Activated gamma-delta T cell (primary cell): Measurements from ENCODE around the gene ANKRD49.

Experiments
- DNase-seq: peaks from one replicate; lab custom pipeline; 2025; lab: John Stamatoyannopoulos, UW

Gene ANKRD49

DNA sequence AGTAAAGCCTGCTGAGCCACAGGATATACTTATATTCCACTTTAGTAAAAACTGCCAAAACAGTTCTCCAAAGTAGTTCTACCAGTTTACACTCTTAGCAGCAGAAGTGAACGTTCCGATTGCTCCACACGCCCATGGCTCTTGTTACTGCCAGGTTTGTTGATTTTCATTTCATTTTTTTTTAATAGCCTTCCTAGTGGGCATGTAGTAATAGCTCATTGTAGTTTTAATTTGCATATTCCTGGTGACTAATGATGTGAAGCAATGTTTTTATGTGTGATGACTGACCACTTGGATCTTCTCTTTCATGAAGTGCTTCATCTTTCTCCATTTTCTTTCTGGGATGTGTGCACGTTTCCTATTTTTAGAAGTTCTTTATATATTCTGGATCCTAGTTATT lies 13.7 kb downstream of the ANKRD49 start:
- no peak for DNase-seq

DNA sequence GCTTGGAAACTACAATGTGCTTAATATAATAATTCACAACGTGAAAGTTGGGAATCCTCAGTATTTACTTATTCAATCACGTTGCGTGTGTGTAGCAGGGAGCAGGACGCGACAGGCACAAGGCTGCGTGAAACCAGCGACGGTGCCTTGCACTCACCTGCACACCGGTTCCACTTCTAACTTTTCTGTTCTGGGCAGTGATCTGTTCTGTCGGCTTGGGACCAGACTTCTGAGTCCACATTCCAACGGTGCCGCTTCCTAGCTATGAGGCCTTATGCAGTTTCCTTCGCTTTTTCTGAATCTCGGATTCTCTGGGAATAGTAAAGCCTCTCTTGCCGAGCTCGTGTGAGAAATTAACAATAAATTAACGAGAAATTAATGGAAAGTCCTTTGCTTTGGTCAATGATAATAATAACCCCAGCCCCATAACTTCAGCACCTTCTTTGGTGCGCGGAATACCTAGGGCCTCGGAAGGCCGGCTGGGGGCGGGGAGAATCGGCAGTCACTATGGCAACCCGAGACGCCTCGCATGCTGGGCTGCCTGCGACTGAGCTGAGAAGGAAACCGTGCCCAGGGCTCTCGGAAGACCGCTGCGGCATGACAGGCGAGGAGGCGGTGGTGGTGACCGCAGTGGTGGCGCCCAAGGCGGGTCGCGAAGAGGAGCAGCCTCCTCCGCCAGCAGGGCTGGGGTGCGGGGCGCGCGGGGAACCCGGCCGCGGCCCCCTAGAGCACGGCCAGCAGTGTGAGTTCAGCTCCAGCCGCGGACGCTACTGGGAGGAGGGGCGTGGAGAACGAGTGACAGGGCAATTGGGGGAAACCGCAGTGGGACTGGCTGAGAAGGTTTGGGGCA lies 18.4 kb downstream of the ANKRD49 start, which contains the start of gene C11orf97:
TSS of gene C11orf97 (plus strand) at position 530 of the 850 bp plus-strand sequence. CDS start at position 598, 68 bp downstream.
- peak; percentile 34 for DNase-seq

DNA sequence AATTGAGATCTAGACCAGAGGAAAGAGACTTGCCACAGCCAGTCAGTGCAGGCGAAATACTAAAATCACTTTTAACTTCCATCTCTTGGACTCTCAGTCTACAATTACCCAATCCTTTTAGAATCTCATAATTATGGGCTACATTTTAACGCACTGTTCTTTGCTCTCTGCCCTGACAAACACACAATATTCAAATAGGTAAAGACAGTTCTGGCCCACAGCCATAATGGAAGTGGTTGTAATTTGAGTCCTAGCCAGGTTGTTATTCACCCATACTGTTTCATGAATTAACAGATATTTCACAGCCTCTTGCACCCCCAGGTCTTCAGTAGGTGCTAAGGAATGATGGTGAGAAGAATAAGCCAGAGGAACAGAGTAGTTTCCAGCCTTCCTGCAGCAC lies 19.3 kb downstream of the ANKRD49 start:
- no peak for DNase-seq

DNA sequence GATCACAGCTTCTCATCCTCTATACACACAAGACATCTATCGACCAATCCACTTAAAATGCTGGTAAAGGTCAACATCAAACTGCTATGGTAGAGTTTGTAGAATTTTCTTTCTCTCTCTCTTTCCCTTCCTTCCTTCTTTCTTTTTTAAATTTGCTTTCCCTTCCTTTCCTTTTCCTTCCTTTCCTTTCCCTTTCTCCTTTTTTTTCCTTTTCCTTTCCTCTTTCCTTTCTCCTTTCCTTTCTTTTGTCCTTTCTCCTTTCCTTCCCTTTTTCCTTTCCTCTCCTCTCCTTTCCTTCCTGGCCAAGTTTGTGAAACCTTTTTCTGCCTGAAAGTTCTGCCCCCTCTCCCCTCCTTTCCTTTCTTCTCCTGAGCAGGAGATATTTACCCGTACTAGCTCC lies 21.6 kb downstream of the ANKRD49 start:
- DNase-seq = no peak

DNA sequence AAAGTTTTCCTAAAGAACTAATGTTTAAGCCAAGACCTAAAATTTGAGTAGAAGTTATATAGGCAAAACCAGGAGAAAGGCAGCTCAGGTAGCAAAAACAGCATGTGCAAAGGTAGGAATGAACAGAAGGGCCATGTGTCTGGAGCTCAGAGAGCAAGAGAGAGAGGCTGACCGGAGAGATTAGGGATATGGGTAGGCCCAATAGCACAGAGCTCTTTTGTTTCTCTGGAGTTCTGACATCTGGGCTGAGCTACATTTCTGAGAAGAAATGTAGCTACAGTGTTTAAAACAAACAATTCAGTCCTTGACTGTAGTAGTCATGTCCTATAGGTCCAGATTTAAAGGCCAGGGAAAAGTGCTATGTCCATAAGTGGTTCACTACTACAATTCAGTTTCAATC lies 22.9 kb downstream of the ANKRD49 start:
- DNase-seq = no peak

DNA sequence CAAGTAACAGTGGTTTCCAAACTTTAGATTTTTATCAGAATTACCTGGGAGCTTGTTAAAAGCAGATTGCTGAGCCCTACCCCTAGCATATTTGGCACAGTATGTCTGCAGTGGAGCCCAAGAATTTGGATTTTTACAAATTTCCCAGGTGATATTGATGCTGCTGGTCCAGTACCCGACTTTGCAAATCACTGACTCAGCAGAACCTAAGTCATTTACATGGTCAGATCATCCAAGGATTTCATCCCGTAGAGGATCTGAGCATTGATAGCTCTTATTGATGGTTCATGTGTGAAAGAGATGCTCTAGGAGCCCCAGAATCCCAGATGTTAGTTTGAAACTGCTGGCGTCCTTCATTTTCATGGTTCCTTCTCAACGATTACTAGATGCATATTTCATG lies 24.5 kb downstream of the ANKRD49 start:
- DNase-seq = no peak

DNA sequence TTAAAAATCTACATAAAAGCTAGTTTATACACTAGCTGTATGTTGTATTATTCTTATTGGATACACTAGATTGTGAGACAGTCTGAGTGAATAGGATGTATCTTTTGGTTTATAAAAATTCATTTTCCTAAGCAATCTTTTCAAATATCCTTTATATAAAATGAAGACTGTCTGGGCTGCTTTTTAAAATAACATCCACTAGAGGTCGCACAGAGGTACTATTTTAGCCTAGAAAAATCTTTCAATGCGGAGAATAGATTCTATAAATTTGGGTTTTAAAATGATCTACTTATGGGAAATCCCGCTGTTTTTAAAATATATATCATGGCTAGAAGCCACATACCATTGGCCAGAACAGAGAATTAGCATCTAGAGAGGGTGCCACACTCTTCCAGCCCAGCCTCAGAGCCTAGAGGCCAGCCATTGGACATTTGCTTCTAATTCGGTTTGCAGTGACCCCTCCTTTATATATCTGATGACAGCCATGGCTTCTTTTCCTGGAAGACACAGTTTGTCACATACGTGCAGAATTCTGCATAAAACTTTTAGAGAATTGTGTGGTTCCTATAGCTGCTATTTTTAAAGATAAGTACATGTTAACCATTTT lies 25.8 kb downstream of the ANKRD49 start:
- DNase-seq = no peak

DNA sequence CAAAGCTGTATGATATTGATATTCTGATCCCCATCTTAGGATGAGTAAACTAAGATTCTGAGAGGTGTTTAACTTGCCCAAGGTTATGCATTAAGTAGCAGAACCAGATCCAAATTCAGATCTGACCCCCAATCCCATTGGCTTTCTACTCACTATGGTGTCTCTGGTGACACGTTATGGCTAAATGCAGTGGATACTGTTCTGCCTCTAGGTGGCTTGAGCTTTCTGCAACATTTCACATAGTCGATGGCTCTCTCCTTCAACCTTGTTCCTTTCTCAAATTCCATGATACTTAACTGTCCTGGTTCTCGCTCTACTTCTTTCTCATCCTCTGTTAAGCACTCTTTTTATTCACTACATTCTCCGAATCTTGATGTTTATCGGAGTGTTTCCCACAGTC lies 27.9 kb downstream of the ANKRD49 start:
- DNase-seq = no peak

DNA sequence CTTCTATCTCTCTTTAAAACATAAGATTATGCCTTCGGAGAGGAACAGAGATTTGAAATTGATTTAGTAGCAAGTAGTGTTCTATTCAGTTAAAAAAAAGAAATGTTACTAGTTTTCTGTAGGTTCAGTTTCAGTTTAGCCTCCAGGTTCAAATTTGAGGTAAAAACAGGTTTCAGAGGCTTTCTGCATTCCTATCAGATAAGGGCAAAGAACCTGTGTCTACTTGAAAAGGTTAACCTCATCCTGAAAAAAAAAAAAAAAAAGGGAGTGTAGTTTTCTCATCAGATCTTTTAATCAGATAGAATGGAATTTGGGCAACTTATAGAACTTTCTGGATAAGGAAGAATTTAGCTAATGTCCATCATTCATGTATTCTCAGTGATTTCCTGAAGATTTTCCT lies 30.6 kb downstream of the ANKRD49 start:
- no peak for DNase-seq

DNA sequence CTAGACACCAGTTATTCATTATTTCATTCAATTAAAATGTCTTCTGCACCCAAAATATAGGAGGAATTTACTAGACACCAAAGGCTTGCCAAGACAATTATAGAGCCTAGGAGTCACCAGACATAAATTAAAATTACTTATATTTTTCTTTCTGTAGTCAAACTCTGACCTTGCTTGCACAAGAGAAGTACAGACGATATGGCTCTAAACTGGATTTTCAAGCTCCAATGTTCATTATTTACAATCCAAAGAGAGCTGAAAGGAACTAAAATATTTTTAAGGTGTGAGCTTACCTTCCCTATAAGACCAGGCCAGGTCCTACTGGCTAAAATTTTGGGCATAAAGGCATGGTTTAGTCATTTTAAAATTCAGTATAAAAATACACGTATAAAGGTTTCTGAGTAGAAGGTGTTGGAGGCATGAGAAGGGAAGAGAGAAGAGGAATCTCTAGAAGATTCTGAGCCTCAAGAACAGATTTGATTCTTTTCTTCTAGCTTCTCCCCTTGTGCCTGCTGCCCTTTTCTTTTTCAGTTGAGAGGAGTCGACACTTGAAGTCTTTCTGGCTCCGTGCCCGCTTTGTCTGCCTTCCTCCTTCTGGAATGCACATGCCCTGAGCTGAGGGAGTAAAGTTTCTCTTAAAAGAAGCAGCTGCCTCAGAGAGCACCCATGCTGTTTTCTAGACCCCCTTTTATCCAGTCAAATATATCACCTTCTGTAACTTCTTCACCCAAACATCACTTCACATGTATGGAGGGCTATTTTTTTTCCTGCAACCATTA lies 32.0 kb downstream of the ANKRD49 start:
- DNase-seq = no peak

DNA sequence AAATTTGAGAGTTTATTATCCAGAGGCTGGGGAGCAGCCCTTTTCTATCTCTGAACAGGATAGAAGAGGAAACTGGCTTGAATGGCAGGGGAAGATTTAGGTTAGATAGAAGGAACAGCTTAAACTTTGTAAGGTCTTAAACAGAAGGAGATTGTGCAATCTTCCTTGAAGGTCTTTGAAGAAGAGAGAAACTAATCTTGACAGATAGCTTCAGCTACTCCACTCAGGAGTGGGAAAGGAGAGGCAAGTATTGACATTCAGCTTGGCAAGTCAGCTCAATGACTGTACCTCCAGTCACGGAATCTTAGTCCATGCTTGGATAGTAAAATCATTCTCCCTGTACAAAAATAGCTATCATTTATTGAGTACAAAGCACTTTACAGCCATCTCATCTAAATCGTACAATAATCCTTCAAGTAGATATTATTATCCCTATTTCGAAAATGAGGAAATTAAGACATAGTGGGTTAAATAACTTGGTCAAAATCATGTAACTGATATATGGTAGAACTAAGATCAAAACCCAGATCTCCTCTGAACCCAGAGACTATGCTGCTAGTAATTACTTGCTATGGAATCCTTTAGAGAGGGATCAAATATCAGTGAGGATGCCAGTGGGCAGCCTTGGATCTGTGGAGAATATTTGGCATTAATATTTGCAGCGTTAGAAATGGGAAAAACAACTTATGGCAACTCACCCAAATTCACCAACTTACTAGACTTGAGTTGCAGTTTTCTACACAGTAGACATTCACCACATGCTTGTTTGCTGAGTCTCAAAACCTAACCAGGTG lies 33.1 kb downstream of the ANKRD49 start:
- no peak for DNase-seq

DNA sequence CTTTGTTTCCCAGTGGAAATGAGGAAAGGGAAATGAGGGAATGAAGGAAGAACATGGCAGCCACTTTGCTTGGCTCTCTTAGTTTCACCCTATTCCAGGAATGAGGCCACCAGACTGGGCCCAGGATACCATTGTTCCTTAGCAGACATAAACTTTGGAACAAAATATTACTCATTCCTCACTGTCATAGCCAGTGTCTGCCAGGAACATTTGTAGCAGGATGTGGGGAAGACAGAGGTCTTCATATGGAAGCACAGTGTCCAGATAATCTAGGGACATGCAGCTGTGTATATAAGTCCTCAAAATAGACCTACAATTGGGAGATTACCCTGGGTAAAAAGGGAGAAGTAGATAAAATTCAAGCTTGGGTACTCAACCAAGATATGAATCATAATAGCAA lies 34.8 kb downstream of the ANKRD49 start:
- no peak for DNase-seq

DNA sequence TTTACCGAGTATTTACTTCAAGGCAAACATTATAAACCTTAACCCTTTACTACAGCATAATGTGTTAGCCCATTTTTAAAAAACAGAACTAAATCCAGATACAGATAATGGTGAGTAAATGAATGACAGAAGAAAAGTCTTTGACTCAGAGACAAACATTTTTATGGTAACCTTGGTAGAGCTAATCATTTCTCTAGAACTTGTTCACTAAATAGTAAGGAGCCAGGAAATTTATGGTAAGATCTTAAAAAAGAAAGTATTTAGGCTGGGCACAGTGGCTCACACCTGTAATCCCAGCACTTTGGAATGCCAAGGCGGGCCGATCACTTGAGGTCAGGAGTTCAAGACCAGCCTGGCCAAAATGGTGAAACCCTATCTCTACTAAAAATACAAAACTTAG lies 38.4 kb downstream of the ANKRD49 start:
- no peak for DNase-seq

DNA sequence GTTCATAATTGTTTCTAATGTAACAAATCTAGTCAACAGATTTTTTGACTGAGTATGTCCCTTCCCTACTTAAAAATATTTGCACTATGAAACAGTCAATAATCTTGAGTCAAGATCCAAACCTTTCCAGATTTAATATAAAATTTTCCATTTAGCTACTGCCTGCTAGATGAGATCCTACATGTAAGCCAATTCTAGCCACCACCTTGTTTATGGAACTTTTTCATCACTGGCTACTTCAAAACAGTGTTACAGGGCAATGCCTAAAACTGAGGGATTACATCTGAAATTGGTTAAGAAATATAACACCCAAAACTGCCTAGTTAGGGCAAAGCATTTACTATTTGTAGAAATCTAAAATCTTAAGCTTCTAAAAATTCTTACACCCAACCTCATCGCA lies 39.4 kb downstream of the ANKRD49 start:
- DNase-seq = no peak

DNA sequence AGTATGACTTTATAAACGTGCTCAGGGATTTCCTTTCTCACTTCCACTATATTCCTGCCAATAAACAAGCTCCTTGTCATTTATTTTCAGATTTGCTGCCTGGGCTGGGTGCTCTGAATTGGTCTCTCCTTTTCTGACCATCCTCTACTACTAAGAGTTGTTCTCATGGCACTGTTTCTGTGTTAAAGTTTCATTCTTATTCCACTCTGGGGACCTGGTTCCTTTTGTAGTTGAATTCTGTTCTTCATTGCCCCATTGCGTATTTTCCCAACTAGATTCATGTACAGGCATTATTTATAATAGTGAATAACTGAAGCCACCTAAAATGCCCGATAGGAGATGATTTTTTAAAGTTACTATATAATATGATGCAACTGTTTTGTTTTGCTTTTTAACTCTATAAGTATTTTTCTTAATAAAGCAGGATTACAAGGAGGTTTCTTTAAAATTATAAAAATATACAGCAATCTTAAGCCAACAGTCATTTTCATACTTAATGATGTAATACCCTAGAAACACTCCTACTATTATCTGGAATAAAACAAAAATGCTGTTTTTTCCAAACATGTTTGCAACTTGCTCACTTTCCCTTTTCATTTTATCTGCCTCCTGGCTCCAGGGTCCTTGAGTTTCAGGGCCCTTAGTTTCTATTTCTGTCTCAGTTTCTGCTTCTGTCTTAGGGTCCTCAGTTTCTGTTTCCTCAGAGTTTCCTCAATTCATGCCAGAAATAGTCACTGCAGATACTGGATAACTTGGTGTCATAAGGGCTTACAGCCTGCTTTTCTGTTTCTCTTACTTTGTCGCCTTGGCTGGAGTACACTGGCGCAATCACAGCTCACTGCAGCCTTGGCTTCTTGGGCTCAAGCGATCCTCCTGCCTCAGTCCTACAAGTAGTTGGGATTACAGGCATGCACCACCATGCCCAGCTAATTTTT lies 40.2 kb downstream of the ANKRD49 start:
- no peak for DNase-seq

DNA sequence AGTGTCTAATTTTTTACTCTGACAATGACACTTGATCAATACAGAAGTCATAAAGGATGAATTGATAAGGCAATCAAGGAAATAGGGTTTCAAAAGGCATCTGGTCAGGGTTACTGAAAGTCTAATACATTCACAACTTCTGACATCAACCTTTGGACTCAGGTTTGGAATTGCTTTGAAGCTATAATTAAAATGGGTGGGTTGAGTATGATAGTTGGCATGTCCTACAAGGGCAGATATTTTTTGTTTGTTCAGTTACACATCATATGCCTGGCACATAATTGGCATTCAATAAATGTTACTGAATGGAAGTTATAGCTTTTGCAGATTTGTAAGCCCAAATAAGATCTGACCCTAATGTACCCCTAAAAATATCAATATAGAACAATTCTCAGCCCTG lies 42.6 kb downstream of the ANKRD49 start:
- DNase-seq = no peak

DNA sequence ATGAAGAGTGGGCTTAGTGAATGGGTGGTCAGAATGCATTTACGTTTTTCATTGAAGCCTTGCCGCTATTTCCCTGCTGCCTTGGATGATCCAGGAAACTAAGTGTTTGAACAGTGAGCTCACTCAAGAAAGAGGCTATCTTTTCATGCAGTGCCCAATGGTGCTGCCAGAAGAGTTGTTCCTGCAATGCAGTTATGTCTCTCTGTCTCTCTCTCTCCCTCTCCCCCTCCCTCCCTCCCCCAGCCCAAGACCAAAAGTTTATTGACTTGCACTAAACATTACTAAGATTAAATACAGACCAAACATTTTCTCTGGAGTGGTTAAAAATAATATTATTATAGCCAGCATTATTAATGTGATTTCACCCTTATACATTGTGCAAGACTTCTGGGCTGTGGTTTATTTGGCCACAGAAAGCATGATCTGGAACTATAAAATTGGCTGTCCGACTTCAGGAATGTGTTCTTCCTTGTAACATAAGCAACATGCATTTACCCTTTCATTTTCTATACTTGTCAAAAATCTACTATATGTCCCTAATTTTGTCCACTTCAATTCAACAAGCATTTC lies 43.3 kb downstream of the ANKRD49 start:
- DNase-seq = no peak

DNA sequence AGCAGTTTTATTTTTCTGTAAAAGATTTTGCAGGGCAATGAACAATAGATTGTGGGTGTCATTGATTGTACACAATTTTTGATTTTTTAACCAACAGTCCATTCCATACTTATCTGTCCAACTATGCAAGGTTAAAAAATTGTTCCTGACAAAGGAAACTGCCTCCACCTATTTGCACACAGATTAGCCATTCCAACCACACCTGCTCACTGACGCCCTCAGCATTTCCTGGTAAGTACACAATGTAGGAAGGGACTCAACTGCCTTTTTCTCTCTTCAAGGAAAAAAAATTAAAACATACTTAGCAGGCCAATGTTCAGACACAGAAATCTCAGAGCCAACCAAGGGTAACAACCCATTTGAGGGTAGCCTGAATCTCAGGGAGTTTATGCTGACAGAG lies 45.6 kb downstream of the ANKRD49 start:
- DNase-seq = no peak

DNA sequence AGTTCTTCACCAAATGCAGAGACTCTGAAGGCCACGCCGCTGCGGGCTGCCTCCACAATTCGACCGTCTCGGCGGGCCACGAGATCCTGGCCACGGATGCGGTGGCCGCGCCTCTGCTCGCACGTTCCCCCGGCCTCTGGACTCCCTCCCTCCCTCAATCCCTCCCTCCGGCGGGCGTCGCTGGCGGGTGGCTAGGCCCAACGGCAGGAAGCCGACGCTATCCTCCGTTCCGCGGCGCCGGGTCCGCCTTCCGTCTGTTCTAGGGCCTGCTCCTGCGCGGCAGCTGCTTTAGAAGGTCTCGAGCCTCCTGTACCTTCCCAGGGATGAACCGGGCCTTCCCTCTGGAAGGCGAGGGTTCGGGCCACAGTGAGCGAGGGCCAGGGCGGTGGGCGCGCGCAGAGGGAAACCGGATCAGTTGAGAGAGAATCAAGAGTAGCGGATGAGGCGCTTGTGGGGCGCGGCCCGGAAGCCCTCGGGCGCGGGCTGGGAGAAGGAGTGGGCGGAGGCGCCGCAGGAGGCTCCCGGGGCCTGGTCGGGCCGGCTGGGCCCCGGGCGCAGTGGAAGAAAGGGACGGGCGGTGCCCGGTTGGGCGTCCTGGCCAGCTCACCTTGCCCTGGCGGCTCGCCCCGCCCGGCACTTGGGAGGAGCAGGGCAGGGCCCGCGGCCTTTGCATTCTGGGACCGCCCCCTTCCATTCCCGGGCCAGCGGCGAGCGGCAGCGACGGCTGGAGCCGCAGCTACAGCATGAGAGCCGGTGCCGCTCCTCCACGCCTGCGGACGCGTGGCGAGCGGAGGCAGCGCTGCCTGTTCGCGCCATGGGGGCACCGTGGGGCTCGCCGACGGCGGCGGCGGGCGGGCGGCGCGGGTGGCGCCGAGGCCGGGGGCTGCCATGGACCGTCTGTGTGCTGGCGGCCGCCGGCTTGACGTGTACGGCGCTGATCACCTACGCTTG lies 50.2 kb downstream of the ANKRD49 start, which contains the start of gene FUT4:
TSS of gene FUT4 (plus strand) at position 227 of the 951 bp plus-strand sequence. CDS start at position 440, 213 bp downstream.
- DNase-seq = peak; percentile 48
